Measurements from ENCODE around the gene PDE2A.

PDE2A gene

GRCh38 chr11:72578051-72578450, 96.2 kb downstream of the PDE2A start:
- DNase-seq (ENCODE audit: insufficient read length, low spot score), result no peak
- FAIRE-seq, result no peak
- TF ChIP-seq, protein P1, sequence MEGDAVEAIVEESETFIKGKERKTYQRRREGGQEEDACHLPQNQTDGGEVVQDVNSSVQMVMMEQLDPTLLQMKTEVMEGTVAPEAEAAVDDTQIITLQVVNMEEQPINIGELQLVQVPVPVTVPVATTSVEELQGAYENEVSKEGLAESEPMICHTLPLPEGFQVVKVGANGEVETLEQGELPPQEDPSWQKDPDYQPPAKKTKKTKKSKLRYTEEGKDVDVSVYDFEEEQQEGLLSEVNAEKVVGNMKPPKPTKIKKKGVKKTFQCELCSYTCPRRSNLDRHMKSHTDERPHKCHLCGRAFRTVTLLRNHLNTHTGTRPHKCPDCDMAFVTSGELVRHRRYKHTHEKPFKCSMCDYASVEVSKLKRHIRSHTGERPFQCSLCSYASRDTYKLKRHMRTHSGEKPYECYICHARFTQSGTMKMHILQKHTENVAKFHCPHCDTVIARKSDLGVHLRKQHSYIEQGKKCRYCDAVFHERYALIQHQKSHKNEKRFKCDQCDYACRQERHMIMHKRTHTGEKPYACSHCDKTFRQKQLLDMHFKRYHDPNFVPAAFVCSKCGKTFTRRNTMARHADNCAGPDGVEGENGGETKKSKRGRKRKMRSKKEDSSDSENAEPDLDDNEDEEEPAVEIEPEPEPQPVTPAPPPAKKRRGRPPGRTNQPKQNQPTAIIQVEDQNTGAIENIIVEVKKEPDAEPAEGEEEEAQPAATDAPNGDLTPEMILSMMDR (IDR thresholded peaks at IDR 0.05; ENCODE audit: insufficient read depth, missing control alignments), result no peak

DNA sequence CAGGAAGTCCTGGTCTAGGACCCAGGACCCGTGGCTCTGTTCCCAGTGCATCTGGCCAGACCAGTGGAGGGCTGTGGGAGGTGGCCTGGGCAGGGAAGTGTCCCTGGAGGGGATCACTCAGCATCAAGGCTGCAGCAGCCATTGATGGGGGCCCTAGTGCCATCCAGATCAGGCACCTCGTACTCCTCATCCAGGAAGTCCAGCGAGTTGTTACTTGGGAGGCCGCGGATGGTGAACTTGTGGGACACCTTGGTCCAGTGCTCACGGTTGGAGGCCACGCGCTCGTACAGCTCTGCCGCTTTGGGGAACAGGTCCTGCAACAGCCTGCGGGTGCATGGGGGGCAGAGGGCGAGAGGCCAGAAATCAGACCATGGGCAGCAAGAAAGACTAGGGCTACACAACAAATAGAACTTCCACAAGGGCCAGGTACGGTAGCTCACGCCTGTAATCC, 96.9 kb downstream of the PDE2A start:
- FAIRE-seq, result no peak
- no peak for DNase-seq (ENCODE audit: insufficient read length, low spot score)
- TF ChIP-seq, protein P1 (IDR thresholded peaks at IDR 0.05; ENCODE audit: insufficient read depth, missing control alignments), result no peak

GRCh38 chr11:72576661-72577060, 97.6 kb downstream of the PDE2A start:
- TF ChIP-seq, protein P1 (IDR thresholded peaks at IDR 0.05; ENCODE audit: insufficient read depth, missing control alignments), result no peak
- DNase-seq (ENCODE audit: insufficient read length, low spot score) (no peak), FAIRE-seq (no peak)

GRCh38 chr11:72576243-72576595, 98.0 kb downstream of the PDE2A start:
- DNase-seq (ENCODE audit: insufficient read length, low spot score) (no peak), FAIRE-seq (no peak)
- TF ChIP-seq, protein P1 (IDR thresholded peaks at IDR 0.05; ENCODE audit: insufficient read depth, missing control alignments), result no peak

GRCh38 chr11:72575533-72576242, 98.5 kb downstream of the PDE2A start:
- FAIRE-seq, result no peak
- TF ChIP-seq, protein P1 (IDR thresholded peaks at IDR 0.05; ENCODE audit: insufficient read depth, missing control alignments), result no peak
- no peak for DNase-seq (ENCODE audit: insufficient read length, low spot score)

DNA sequence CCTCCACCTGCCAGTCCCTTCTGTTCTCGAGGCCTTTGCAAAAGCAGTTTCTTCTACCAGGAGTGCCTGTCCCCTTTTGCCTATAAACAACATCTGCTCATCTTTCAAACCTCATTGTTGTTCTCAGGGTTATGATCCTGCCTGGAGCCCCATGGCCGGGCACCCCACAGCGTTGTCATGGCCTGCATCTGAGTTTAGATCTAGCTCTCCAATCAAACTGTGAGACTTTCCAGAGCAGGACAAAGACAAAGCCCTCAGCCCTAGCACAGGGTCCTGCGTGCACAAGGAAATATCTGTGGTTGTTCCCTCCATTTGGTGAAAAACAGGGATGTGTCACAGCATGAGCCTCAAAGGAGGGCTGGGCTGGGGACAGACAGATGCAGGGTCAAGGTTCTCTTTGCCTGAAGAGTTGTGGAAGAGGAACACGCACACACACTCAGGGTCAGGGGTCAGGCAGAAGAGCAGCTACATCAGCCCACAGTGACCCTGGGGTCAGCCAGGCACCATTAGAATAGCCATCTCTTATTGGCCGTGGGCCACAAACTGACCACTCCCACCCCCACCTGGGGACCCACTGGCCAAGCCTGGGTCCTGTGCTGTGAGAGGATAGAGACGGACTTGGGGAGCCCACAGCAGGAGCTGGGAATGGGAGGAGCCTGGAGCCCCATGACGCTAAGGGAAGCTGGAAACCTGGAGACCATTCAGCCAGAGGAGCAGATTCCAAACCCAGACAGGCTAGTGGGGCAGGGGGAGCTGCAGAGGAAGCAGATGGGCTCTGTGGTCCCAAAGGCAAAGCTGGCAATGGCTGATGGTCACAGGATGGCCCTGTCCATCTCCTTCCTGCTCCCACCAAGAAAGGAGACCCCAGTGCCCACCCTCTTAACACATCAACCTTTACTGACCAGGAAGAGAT, 99.4 kb downstream of the PDE2A start:
- FAIRE-seq (no peak), DNase-seq (ENCODE audit: insufficient read length, low spot score) (no peak)
- TF ChIP-seq, protein P1 (IDR thresholded peaks at IDR 0.05; ENCODE audit: insufficient read depth, missing control alignments), result no peak

All from D721Med (cell line).